Type B pancreatic cell (in vitro differentiated cells): ENCODE results near the gene GALE. TPM values are rescaled to one million over a fixed set of nuclear protein-coding genes. Genes with fewer than 3 reads are reported as not detected.
"Not testable (repeated sequence)": the region's sequence is repeated elsewhere in the genome, so short reads cannot be mapped to it uniquely, and the experiment has no call there.

Experiments used
- DNase-seq: peaks from one replicate; pipeline ENCODE4 v3.0.0; 2021; ENCODE audit warnings: mixed read lengths; ENCODE audit not compliant: unreplicated experiment; ENCODE audit errors: extremely low spot score
- H3K27ac Mint-ChIP-seq: 2 replicates; pipeline ENCODE4 v1.8.0; 2021; ENCODE audit warnings: mild to moderate bottlenecking, mixed read lengths
- H3K27me3 Mint-ChIP-seq: 2 replicates; pipeline ENCODE4 v1.8.0; 2021; ENCODE audit warnings: mixed read lengths
- H3K36me3 Mint-ChIP-seq: 2 replicates; pipeline ENCODE4 v1.8.0; 2021; ENCODE audit warnings: mixed read lengths
- H3K4me1 Mint-ChIP-seq: one replicate; pipeline ENCODE4 v1.8.0; 2021; ENCODE audit warnings: mixed read lengths; ENCODE audit not compliant: unreplicated experiment
- H3K4me3 Mint-ChIP-seq: 2 replicates; pipeline ENCODE4 v1.8.0; 2021; ENCODE audit warnings: mild to moderate bottlenecking, mixed read lengths
- H3K9me3 Mint-ChIP-seq: 2 replicates; pipeline ENCODE4 v1.8.0; 2021; ENCODE audit warnings: mixed read lengths
- total RNA-seq: library from RNA; stranded (reverse); gene quantifications from 2 replicates; pipeline ENCODE4 v1.2.1, GENCODE V29; 2021; ENCODE audit warnings: low replicate concordance
- TF ChIP-seq, protein P1 (sequence below): fragments of 200-600 bp; sonication (generic); conservative IDR thresholded peaks from 2 replicates; pipeline ENCODE4 v1.5.0; 2021; ENCODE audit warnings: antibody characterized with exemption, mild to moderate bottlenecking

The GALE gene
- total RNA-seq, 1 donor from 2014 or later, result 39.0 TPM

DNA sequence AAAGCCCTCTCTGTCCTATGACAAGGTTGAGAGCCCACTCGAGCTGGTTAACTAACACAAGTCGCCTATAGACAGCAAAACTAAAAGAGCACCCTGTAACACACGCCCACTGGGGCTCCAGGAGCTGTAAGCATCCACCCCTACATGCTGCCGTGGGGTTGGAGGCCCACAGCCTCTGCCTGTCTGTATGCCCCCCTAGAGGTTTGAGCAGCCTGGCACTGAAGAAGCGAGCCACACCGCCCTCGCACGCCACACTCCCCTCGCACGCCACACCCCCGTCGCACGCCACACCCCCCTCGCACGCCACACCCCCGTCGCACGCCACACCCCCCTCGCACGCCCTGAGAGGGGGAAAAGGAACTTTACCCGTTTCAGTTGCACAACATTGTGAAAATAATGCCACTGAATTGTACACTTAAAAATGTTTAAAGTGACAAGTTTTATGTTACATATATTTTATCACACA is 37.9 kb upstream of the GALE start:
- Mint-ChIP-seq H3K9me3 (no peaks in the 10 kb centered on the region), H3K27me3 (peaks cover 27% of the 10 kb centered on the region), H3K36me3 (no peaks in the 10 kb centered on the region), H3K27ac (peak overlapping the region; percentile 55), H3K4me3 (peak overlapping the region; percentile 86), H3K4me1 (peaks cover 6% of the 10 kb centered on the region)
- TF ChIP-seq, protein P1, sequence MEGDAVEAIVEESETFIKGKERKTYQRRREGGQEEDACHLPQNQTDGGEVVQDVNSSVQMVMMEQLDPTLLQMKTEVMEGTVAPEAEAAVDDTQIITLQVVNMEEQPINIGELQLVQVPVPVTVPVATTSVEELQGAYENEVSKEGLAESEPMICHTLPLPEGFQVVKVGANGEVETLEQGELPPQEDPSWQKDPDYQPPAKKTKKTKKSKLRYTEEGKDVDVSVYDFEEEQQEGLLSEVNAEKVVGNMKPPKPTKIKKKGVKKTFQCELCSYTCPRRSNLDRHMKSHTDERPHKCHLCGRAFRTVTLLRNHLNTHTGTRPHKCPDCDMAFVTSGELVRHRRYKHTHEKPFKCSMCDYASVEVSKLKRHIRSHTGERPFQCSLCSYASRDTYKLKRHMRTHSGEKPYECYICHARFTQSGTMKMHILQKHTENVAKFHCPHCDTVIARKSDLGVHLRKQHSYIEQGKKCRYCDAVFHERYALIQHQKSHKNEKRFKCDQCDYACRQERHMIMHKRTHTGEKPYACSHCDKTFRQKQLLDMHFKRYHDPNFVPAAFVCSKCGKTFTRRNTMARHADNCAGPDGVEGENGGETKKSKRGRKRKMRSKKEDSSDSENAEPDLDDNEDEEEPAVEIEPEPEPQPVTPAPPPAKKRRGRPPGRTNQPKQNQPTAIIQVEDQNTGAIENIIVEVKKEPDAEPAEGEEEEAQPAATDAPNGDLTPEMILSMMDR, result no peak
- peak; percentile 73 for DNase-seq

DNA sequence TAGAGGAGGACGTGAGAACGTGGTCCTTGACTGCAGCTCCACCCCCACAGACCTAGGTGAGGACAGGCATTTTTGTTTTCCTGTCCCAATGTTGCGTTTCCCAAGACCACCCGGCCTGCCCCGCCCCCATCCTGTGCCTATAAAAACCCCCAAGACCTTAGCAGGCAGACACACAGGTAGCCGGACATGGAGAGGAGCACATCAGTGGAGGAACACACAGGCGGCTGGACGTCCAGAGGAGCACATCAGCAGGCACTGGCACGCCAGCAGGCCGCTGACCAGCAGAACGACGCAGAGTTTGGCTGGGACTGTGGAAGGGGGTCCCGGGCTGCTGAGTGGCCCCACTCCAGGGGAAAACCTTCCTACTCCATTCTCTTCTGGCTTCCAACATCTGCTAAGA is 37.4 kb upstream of the GALE start:
- peak overlapping the region; percentile 86 for H3K4me3 Mint-ChIP-seq
- no peak for DNase-seq
- TF ChIP-seq, protein P1, result no peak
- peaks cover 6% of the 10 kb centered on the region for H3K4me1 Mint-ChIP-seq
- H3K27ac Mint-ChIP-seq, result peak overlapping the region; percentile 55
- peaks cover 27% of the 10 kb centered on the region for H3K27me3 Mint-ChIP-seq
- H3K9me3 Mint-ChIP-seq, result no peaks in the 10 kb centered on the region
- H3K36me3 Mint-ChIP-seq, result no peaks in the 10 kb centered on the region

DNA sequence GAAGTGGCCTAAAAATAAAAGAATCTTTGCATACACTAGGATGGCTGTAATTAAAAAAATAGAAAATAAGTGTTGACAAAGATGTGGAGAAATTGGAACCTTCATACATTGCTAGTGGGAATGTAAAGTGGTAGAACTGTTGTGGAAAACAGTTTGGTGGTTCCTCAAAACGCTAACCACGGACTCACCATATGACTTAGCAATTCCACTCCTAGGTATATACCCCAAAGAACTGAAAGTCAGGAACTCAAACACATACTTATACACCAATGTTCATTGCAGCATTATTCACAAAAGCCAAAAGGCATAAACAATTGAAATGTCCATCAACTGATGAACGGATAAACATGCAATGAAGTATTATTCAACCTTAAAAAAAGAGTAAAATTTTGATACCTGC is 35.5 kb upstream of the GALE start:
- TF ChIP-seq, protein P1, result no peak

DNA sequence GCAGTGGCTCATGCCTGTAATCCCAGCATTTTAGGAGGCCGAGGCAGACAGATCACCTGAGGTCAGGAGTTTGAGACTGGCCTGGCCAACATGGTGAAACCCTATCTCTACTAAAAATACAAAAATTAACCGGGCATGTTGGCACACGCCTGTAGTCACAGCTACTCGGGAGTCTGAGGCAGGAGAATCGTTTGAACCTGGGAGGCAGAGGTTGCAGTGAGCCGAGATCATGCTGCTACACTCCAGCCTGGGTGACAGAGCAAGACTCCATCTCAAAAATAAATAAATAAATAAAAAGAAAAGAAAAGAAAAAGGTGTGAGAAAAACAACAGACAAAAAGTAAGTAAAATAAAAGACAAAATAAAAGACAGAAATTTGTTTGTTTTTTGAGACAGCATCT is 33.6 kb upstream of the GALE start:
- peaks cover 22% of the 10 kb centered on the region for H3K27me3 Mint-ChIP-seq
- H3K4me3 Mint-ChIP-seq, H3K36me3 Mint-ChIP-seq, H3K27ac Mint-ChIP-seq, DNase-seq, H3K9me3 Mint-ChIP-seq: not testable (repeated sequence)
- peaks cover 11% of the 10 kb centered on the region for H3K4me1 Mint-ChIP-seq

More for the DNA sequence above, 35.5 kb upstream of the GALE start:
- Mint-ChIP-seq H3K9me3 (no peaks in the 10 kb centered on the region), H3K27ac (no peak overlapping the region), H3K4me1 (peaks cover 6% of the 10 kb centered on the region), H3K27me3 (peaks cover 22% of the 10 kb centered on the region), H3K4me3 (no peak overlapping the region), H3K36me3 (no peaks in the 10 kb centered on the region)
- DNase-seq, result no peak

DNA sequence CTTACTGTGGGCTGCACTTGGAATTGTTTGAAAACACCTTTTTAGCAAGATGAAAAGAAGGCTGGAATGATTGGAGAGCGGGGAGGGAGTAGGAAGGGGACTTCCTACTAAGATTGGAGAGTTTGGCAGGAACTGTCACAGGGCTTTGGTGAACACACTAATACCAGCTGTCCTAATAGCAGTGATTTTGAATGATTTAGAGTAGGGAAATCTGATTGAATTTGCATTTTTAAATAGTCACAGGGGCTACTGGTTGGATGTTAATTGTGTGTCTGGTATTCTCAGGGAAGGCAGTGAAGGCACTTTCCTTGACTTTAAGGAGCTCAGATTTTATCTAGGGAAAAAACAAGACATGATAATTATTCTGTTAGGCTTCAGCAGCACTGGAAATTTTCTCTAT is 27.2 kb upstream of the GALE start:
- TF ChIP-seq, protein P1, result no peak
- peak overlapping the region; percentile 16 for H3K4me3 Mint-ChIP-seq
- no peaks in the 10 kb centered on the region for H3K36me3 Mint-ChIP-seq
- H3K27me3 Mint-ChIP-seq, result no peaks in the 10 kb centered on the region
- H3K27ac Mint-ChIP-seq, result no peak overlapping the region
- H3K9me3 Mint-ChIP-seq, result no peaks in the 10 kb centered on the region
- DNase-seq, result no peak
- H3K4me1 Mint-ChIP-seq, result peaks cover 13% of the 10 kb centered on the region

DNA sequence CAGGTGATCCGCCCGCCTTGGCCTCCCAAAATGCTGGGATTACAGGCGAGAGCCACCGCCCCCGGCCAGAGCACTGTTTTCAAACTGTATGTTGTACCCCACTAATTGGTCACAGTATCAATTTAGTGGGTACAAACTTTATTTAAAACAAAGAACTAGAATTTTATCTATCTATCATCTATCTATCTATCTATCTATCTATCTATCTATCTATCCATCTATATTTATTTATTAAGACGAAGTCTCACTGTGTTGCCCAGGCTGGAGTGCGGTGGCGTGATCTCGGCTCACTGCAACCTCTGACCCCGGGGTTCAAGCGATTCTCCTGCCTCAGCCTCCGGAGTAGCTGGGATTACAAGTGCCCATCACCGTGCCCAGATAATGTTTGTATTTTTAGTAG is 26.0 kb upstream of the GALE start:
- not testable (repeated sequence) for H3K27ac Mint-ChIP-seq, DNase-seq, H3K9me3 Mint-ChIP-seq, H3K27me3 Mint-ChIP-seq, H3K4me3 Mint-ChIP-seq, H3K36me3 Mint-ChIP-seq
- H3K4me1 Mint-ChIP-seq, result peaks cover 13% of the 10 kb centered on the region
